GM21528 (cell line): Measurements from ENCODE around the gene HIF3A.
"Not testable (repeated sequence)": the region's sequence is repeated elsewhere in the genome, so short reads cannot be mapped to it uniquely, and the experiment has no call there.

Experiments
- ATAC-seq: cut with Tn5 transposase; IDR thresholded peaks from one replicate; pipeline ENCODE4 v1.9.1; 2021; ENCODE audit warnings: mild to moderate bottlenecking, moderate library complexity; ENCODE audit not compliant: unreplicated experiment, low FRiP score

The HIF3A gene

GRCh38 chr19:46289724-46290619, 6.9 kb upstream of the HIF3A start:
- ATAC-seq: no peak

- ATAC-seq: no peak
These were observed 5.0 kb upstream of the HIF3A start for GRCh38 chr19:46291829-46292228.

- ATAC-seq: no peak
These were observed 2.3 kb upstream of the HIF3A start for GRCh38 chr19:46294494-46294893.

- ATAC-seq: no peak
These were observed 1.2 kb upstream of the HIF3A start for GRCh38 chr19:46295401-46296201.

- no peak for ATAC-seq
These were observed 701 bp upstream of the HIF3A start for GRCh38 chr19:46296202-46296480.

GRCh38 chr19:46297700-46298478, 1.0 kb downstream of the HIF3A start:
- ATAC-seq: no peak

GRCh38 chr19:46298479-46299003, 1.7 kb downstream of the HIF3A start:
- ATAC-seq: no peak

- ATAC-seq: no peak
These were observed 2.2 kb downstream of the HIF3A start for GRCh38 chr19:46299004-46299509.

GRCh38 chr19:46299695-46300094, 2.9 kb downstream of the HIF3A start:
- ATAC-seq: no peak

GRCh38 chr19:46303322-46303690, 6.5 kb downstream of the HIF3A start:
- no peak for ATAC-seq

- ATAC-seq: no peak
These were observed 7.0 kb downstream of the HIF3A start for GRCh38 chr19:46303691-46304397.

- ATAC-seq: no peak
These were observed 9.7 kb downstream of the HIF3A start for GRCh38 chr19:46306501-46306900.

- ATAC-seq: no peak
These were observed 11.7 kb downstream of the HIF3A start for GRCh38 chr19:46308510-46308909.

GRCh38 chr19:46309056-46309455, 12.2 kb downstream of the HIF3A start:
- ATAC-seq: no peak

- no peak for ATAC-seq
These were observed 14.6 kb downstream of the HIF3A start for GRCh38 chr19:46311444-46311843.

- not testable (repeated sequence) for ATAC-seq
These were observed 17.0 kb downstream of the HIF3A start for GRCh38 chr19:46313540-46314469.

- no peak for ATAC-seq
These were observed 20.5 kb downstream of the HIF3A start for GRCh38 chr19:46317339-46317738.

GRCh38 chr19:46319613-46320012, 22.8 kb downstream of the HIF3A start:
- no peak for ATAC-seq

GRCh38 chr19:46320559-46320958, 23.7 kb downstream of the HIF3A start:
- ATAC-seq: no peak
